ENCODE data around the gene ADCK2.

ADCK2 gene

GRCh38 chr7:140679186-140679585 is 6.4 kb downstream of the ADCK2 start:
- H3K4me3 ChIP-seq (ENCODE audit: low read depth, low read length), result no peak overlapping the region
- TF ChIP-seq CTCF (IDR thresholded peaks at IDR 0.05; ENCODE audit: borderline replicate concordance, insufficient read depth, low read depth, low read length), result no peak

- no peak for TF ChIP-seq CTCF (IDR thresholded peaks at IDR 0.05; ENCODE audit: borderline replicate concordance, insufficient read depth, low read depth, low read length)
- no peak overlapping the region for H3K4me3 ChIP-seq (ENCODE audit: low read depth, low read length)
These were observed 8.1 kb downstream of the ADCK2 start for GRCh38 chr7:140680886-140681285.

GRCh38 chr7:140681766-140682165 is 9.0 kb downstream of the ADCK2 start:
- no peak for TF ChIP-seq CTCF (IDR thresholded peaks at IDR 0.05; ENCODE audit: borderline replicate concordance, insufficient read depth, low read depth, low read length)
- no peak overlapping the region for H3K4me3 ChIP-seq (ENCODE audit: low read depth, low read length)

GRCh38 chr7:140683657-140684056 is 10.9 kb downstream of the ADCK2 start:
- H3K4me3 ChIP-seq (ENCODE audit: low read depth, low read length), result no peak overlapping the region
- TF ChIP-seq CTCF (IDR thresholded peaks at IDR 0.05; ENCODE audit: borderline replicate concordance, insufficient read depth, low read depth, low read length), result no peak

- TF ChIP-seq CTCF (IDR thresholded peaks at IDR 0.05; ENCODE audit: borderline replicate concordance, insufficient read depth, low read depth, low read length), result no peak
- no peak overlapping the region for H3K4me3 ChIP-seq (ENCODE audit: low read depth, low read length)
These were observed 11.6 kb downstream of the ADCK2 start for GRCh38 chr7:140684066-140684950.

DNA sequence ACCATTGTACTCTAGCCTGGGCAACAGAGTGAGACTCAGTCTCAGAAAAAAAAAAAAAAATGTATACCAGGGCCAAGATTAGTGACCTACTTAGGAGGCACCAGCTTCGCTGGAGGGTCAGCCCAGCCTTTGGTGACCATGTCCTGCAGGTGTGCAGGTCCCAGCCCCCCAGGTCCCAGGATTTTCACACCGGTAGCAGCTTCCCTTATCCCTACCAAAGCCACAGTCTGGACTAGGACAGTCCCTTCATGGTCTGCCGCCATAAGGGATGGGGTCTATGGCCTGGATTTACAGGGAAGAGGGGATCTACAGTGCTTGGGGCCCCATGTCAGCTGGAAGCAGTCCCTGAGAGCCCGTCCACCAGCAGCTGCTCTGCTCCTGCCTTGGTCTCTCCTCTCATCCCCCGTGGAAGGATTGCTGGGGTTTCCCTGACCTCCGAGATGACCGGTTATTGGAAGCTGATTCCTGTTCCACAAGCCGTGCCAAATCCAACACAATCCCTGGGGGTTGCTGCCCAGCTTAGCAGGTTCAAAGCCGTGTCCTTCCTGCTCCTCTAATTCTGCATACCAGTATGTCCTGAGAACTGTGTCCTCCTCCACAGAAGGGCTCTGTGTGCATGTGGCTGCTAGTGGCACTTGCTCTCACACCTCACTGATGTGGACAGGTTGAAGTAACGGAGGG is 12.8 kb downstream of the ADCK2 start:
- no peak overlapping the region for H3K4me3 ChIP-seq (ENCODE audit: low read depth, low read length)
- no peak for TF ChIP-seq CTCF (IDR thresholded peaks at IDR 0.05; ENCODE audit: borderline replicate concordance, insufficient read depth, low read depth, low read length)
